ENCODE measurements around the gene ATP1B4. TPM values are rescaled to one million over a fixed set of nuclear protein-coding genes. Genes with fewer than 3 reads are reported as not detected.

Gene ATP1B4
- total and polyA plus RNA-seq, 4 donors, result not detected

- TF ChIP-seq CTCF (IDR thresholded peaks at IDR 0.05; ENCODE audit: control extremely low read depth, extremely low read depth), result no peak
- 69 to 92% methylated on average over 2 of the region's 2 CpGs for WGBS, 2 donors
- Histone ChIP-seq H3K27ac (ENCODE audit: low read depth in 1 of 2, low read length in 1 of 2) (no peak overlapping the region), H3K9ac (ENCODE audit: insufficient read depth in 1 of 2, low read length in 2 of 2) (no peak overlapping the region), H3K36me3 (ENCODE audit: control insufficient read depth in 4 of 4, insufficient read depth in 4 of 4, low read length in 4 of 4) (no peaks in the 10 kb centered on the region), H3K9me3 (ENCODE audit: control insufficient read depth in 4 of 4, insufficient read depth in 3 of 4, low read length in 3 of 4) (peaks cover 0 to 3% (median 0%) of the 10 kb centered on the region in 4 donors), H3K4me3 (no peak overlapping the region), H3K27me3 (ENCODE audit: control insufficient read depth in 3 of 3, insufficient read depth in 3 of 3, low read length in 2 of 3) (no peaks in the 10 kb centered on the region), H3K4me1 (ENCODE audit: control insufficient read depth in 5 of 5, insufficient read depth in 5 of 5, low read length in 5 of 5) (no peaks in the 10 kb centered on the region)
- ATAC-seq (ENCODE audit: insufficient read depth, low FRiP score) (no peak), DNase-seq (no peak)
Observed at GRCh38 chrX:120357186-120357585, 4.7 kb upstream of the ATP1B4 start.

GRCh38 chrX:120358737-120359456 is 3.0 kb upstream of the ATP1B4 start:
- Histone ChIP-seq H3K9me3 (ENCODE audit: control insufficient read depth in 4 of 4, insufficient read depth in 3 of 4, low read length in 3 of 4) (peaks cover 0 to 3% (median 0%) of the 10 kb centered on the region in 4 donors), H3K36me3 (ENCODE audit: control insufficient read depth in 4 of 4, insufficient read depth in 4 of 4, low read length in 4 of 4) (no peaks in the 10 kb centered on the region), H3K9ac (ENCODE audit: insufficient read depth in 1 of 2, low read length in 2 of 2) (no peak overlapping the region), H3K27ac (ENCODE audit: low read depth in 1 of 2, low read length in 1 of 2) (no peak overlapping the region), H3K4me1 (ENCODE audit: control insufficient read depth in 5 of 5, insufficient read depth in 5 of 5, low read length in 5 of 5) (no peaks in the 10 kb centered on the region), H3K4me3 (no peak overlapping the region), H3K27me3 (ENCODE audit: control insufficient read depth in 3 of 3, insufficient read depth in 3 of 3, low read length in 2 of 3) (no peaks in the 10 kb centered on the region)
- TF ChIP-seq CTCF (IDR thresholded peaks at IDR 0.05; ENCODE audit: control extremely low read depth, extremely low read depth), result no peak
- no peak for DNase-seq
- no peak for ATAC-seq (ENCODE audit: insufficient read depth, low FRiP score)
- 74 to 83% methylated on average over 7 of the region's 7 CpGs for WGBS, 2 donors

- H3K27ac ChIP-seq (ENCODE audit: low read depth in 1 of 2, low read length in 1 of 2), result no peak overlapping the region
- no peaks in the 10 kb centered on the region for H3K9me3 ChIP-seq (ENCODE audit: control insufficient read depth in 4 of 4, insufficient read depth in 3 of 4, low read length in 3 of 4)
- DNase-seq (peak; percentile 1 to 14 (median 6)), ATAC-seq (ENCODE audit: insufficient read depth, low FRiP score) (no peak)
- H3K27me3 ChIP-seq (ENCODE audit: control insufficient read depth in 3 of 3, insufficient read depth in 3 of 3, low read length in 2 of 3), result no peaks in the 10 kb centered on the region
- no peaks in the 10 kb centered on the region for H3K36me3 ChIP-seq (ENCODE audit: control insufficient read depth in 4 of 4, insufficient read depth in 4 of 4, low read length in 4 of 4)
- no peak for TF ChIP-seq CTCF (IDR thresholded peaks at IDR 0.05; ENCODE audit: control extremely low read depth, extremely low read depth)
- no peak overlapping the region for H3K4me3 ChIP-seq
- no peak overlapping the region for H3K9ac ChIP-seq (ENCODE audit: insufficient read depth in 1 of 2, low read length in 2 of 2)
- 33 to 64% methylated on average over 2 of the region's 2 CpGs for WGBS, 2 donors
- H3K4me1 ChIP-seq (ENCODE audit: control insufficient read depth in 5 of 5, insufficient read depth in 5 of 5, low read length in 5 of 5), result peaks cover 0 to 5% (median 0%) of the 10 kb centered on the region in 5 donors
Observed at GRCh38 chrX:120365320-120365719, 3.4 kb downstream of the ATP1B4 start.

Measured in lung (tissue), 12 donors.